Measurements from ENCODE around the gene CPLX1. TPM values are rescaled to one million over a fixed set of nuclear protein-coding genes. Genes with fewer than 3 reads are reported as not detected.
"Not testable (repeated sequence)": the region's sequence is repeated elsewhere in the genome, so short reads cannot be mapped to it uniquely, and the experiment has no call there.

The CPLX1 gene
- total and polyA plus RNA-seq, 2 experiments from 2014 or later = 0.79 to 1.8 TPM

GRCh38 chr4:815464-816146, 10.3 kb downstream of the CPLX1 start:
- DNase-seq (ENCODE audit: low read depth in 1 of 2, low spot score in 1 of 2) = no peak
- Histone ChIP-seq H3K9me3 (ENCODE audit: low read depth) (no peaks in the 10 kb centered on the region), H3K27me3 (peaks cover 93% of the 10 kb centered on the region), H3K36me3 (no peaks in the 10 kb centered on the region), H3K27ac (no peak overlapping the region), H3K4me1 (ENCODE audit: low read depth) (no peaks in the 10 kb centered on the region), H3K4me3 (no peak overlapping the region)
- TF ChIP-seq, protein P1, sequence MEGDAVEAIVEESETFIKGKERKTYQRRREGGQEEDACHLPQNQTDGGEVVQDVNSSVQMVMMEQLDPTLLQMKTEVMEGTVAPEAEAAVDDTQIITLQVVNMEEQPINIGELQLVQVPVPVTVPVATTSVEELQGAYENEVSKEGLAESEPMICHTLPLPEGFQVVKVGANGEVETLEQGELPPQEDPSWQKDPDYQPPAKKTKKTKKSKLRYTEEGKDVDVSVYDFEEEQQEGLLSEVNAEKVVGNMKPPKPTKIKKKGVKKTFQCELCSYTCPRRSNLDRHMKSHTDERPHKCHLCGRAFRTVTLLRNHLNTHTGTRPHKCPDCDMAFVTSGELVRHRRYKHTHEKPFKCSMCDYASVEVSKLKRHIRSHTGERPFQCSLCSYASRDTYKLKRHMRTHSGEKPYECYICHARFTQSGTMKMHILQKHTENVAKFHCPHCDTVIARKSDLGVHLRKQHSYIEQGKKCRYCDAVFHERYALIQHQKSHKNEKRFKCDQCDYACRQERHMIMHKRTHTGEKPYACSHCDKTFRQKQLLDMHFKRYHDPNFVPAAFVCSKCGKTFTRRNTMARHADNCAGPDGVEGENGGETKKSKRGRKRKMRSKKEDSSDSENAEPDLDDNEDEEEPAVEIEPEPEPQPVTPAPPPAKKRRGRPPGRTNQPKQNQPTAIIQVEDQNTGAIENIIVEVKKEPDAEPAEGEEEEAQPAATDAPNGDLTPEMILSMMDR (IDR thresholded peaks at IDR 0.05; ENCODE audit: low read depth, low read length) = no peak

GRCh38 chr4:814312-814850, 11.5 kb downstream of the CPLX1 start:
- DNase-seq (ENCODE audit: low read depth in 1 of 2, low spot score in 1 of 2) = no peak

GRCh38 chr4:813900-814299, 12.0 kb downstream of the CPLX1 start:
- Histone ChIP-seq H3K27ac (no peak overlapping the region), H3K36me3 (no peaks in the 10 kb centered on the region), H3K27me3 (peaks cover 77% of the 10 kb centered on the region), H3K4me3 (no peak overlapping the region), H3K4me1 (ENCODE audit: low read depth) (no peaks in the 10 kb centered on the region), H3K9me3 (ENCODE audit: low read depth) (no peaks in the 10 kb centered on the region)
- TF ChIP-seq, protein P1 (IDR thresholded peaks at IDR 0.05; ENCODE audit: low read depth, low read length) = no peak
- DNase-seq (ENCODE audit: low read depth in 1 of 2, low spot score in 1 of 2) = no peak

More at GRCh38 chr4:814312-814850, 11.5 kb downstream of the CPLX1 start:
- H3K4me1 ChIP-seq (ENCODE audit: low read depth) = no peaks in the 10 kb centered on the region
- H3K4me3 ChIP-seq = no peak overlapping the region
- H3K9me3 ChIP-seq (ENCODE audit: low read depth) = no peaks in the 10 kb centered on the region
- no peak overlapping the region for H3K27ac ChIP-seq
- TF ChIP-seq, protein P1 (IDR thresholded peaks at IDR 0.05; ENCODE audit: low read depth, low read length) = no peak
- no peaks in the 10 kb centered on the region for H3K36me3 ChIP-seq
- peaks cover 80% of the 10 kb centered on the region for H3K27me3 ChIP-seq

- no peaks in the 10 kb centered on the region for H3K36me3 ChIP-seq
- peaks cover 36% of the 10 kb centered on the region for H3K27me3 ChIP-seq
- DNase-seq (ENCODE audit: low read depth in 1 of 2, low spot score in 1 of 2) = peak in 1 of 2 donors; percentile 19
- TF ChIP-seq, protein P1 (IDR thresholded peaks at IDR 0.05; ENCODE audit: low read depth, low read length) = no peak
- no peak overlapping the region for H3K27ac ChIP-seq
- H3K9me3 ChIP-seq (ENCODE audit: low read depth) = no peaks in the 10 kb centered on the region
- no peak overlapping the region for H3K4me3 ChIP-seq
- H3K4me1 ChIP-seq (ENCODE audit: low read depth) = no peaks in the 10 kb centered on the region
Measured at GRCh38 chr4:808860-809570, 16.9 kb downstream of the CPLX1 start.

- TF ChIP-seq, protein P1 (IDR thresholded peaks at IDR 0.05; ENCODE audit: low read depth, low read length) = no peak
- Histone ChIP-seq H3K27me3 (peaks cover 26% of the 10 kb centered on the region), H3K36me3 (no peaks in the 10 kb centered on the region), H3K4me3 (no peak overlapping the region), H3K4me1 (ENCODE audit: low read depth) (no peaks in the 10 kb centered on the region), H3K9me3 (ENCODE audit: low read depth) (no peaks in the 10 kb centered on the region), H3K27ac (no peak overlapping the region)
- no peak for DNase-seq (ENCODE audit: low read depth in 1 of 2, low spot score in 1 of 2)
Measured at GRCh38 chr4:807792-808191, 18.1 kb downstream of the CPLX1 start.

- peaks cover 18% of the 10 kb centered on the region for H3K27me3 ChIP-seq
- H3K27ac ChIP-seq, H3K36me3 ChIP-seq: not testable (repeated sequence)
Measured at GRCh38 chr4:806979-807378, 18.9 kb downstream of the CPLX1 start.

More at GRCh38 chr4:806979-807378, 18.9 kb downstream of the CPLX1 start:
- not testable (repeated sequence) for H3K4me3 ChIP-seq; DNase-seq (ENCODE audit: low read depth in 1 of 2, low spot score in 1 of 2); H3K9me3 ChIP-seq (ENCODE audit: low read depth); H3K4me1 ChIP-seq (ENCODE audit: low read depth)
